HG02973 (cell line): ENCODE data around the gene FAM47E.

Experiments used
- ATAC-seq: cut with Tn5 transposase; IDR thresholded peaks from one replicate; pipeline ENCODE4 v1.9.1; 2021; ENCODE audit warnings: moderate library complexity; ENCODE audit not compliant: unreplicated experiment

FAM47E gene

GRCh38 chr4:76251441-76252270 lies at the start of gene FAM47E:
FAM47E (plus strand) TSS chr4:76251721; CDS start chr4:76251747, 26 bp downstream.
- no peak for ATAC-seq

GRCh38 chr4:76203541-76203940 lies 48.0 kb upstream of the FAM47E start:
- ATAC-seq = no peak

GRCh38 chr4:76204936-76205335 lies 46.6 kb upstream of the FAM47E start:
- no peak for ATAC-seq

- ATAC-seq = no peak
Observed at GRCh38 chr4:76205476-76205875, 46.0 kb upstream of the FAM47E start.

GRCh38 chr4:76206222-76206942 lies 45.1 kb upstream of the FAM47E start:
- no peak for ATAC-seq

- ATAC-seq = no peak
Observed at GRCh38 chr4:76207549-76207948, 44.0 kb upstream of the FAM47E start.

GRCh38 chr4:76208005-76208765 lies 43.3 kb upstream of the FAM47E start:
- no peak for ATAC-seq

GRCh38 chr4:76209881-76210280 lies 41.6 kb upstream of the FAM47E start:
- ATAC-seq = no peak

- no peak for ATAC-seq
Observed at GRCh38 chr4:76210452-76210851, 41.1 kb upstream of the FAM47E start.

- no peak for ATAC-seq
Observed at GRCh38 chr4:76211769-76212708, 39.5 kb upstream of the FAM47E start.

GRCh38 chr4:76212851-76213414 lies 38.6 kb upstream of the FAM47E start:
- no peak for ATAC-seq

GRCh38 chr4:76213415-76214176 lies 37.9 kb upstream of the FAM47E start, which contains the start of gene SCARB2:
SCARB2 (minus strand) TSS chr4:76213824; CDS start chr4:76213543, 281 bp downstream.
- ATAC-seq = peak; percentile 67

- ATAC-seq = no peak
Observed at GRCh38 chr4:76214177-76214675, 37.3 kb upstream of the FAM47E start.

GRCh38 chr4:76215077-76215476 lies 36.4 kb upstream of the FAM47E start:
- ATAC-seq = no peak

- no peak for ATAC-seq
Observed at GRCh38 chr4:76216524-76216923, 35.0 kb upstream of the FAM47E start.

- no peak for ATAC-seq
Observed at GRCh38 chr4:76216975-76217814, 34.3 kb upstream of the FAM47E start.

- no peak for ATAC-seq
Observed at GRCh38 chr4:76219299-76220055, 32.0 kb upstream of the FAM47E start.
